Measurements from ENCODE around the gene SRGAP1.

The SRGAP1 gene

GRCh38 chr12:64054079-64054520 lies 209.6 kb downstream of the SRGAP1 start:
- no peak for FAIRE-seq
- no peak for DNase-seq (ENCODE audit: insufficient read length)
- TF ChIP-seq TAF1 (IDR thresholded peaks at IDR 0.05; ENCODE audit: borderline replicate concordance, low read depth, low read length) (no peak), POLR2A (IDR thresholded peaks at IDR 0.05; ENCODE audit: low read depth, low read length) (no peak), POLR2AphosphoS5 (IDR thresholded peaks at IDR 0.05; ENCODE audit: low read depth, low read length) (no peak)

GRCh38 chr12:64056741-64057140 lies 212.2 kb downstream of the SRGAP1 start:
- FAIRE-seq = no peak
- DNase-seq (ENCODE audit: insufficient read length) = no peak
- no peak for TF ChIP-seq POLR2A (IDR thresholded peaks at IDR 0.05; ENCODE audit: low read depth, low read length)
- no peak for TF ChIP-seq TAF1 (IDR thresholded peaks at IDR 0.05; ENCODE audit: borderline replicate concordance, low read depth, low read length)
- no peak for TF ChIP-seq POLR2AphosphoS5 (IDR thresholded peaks at IDR 0.05; ENCODE audit: low read depth, low read length)

DNA sequence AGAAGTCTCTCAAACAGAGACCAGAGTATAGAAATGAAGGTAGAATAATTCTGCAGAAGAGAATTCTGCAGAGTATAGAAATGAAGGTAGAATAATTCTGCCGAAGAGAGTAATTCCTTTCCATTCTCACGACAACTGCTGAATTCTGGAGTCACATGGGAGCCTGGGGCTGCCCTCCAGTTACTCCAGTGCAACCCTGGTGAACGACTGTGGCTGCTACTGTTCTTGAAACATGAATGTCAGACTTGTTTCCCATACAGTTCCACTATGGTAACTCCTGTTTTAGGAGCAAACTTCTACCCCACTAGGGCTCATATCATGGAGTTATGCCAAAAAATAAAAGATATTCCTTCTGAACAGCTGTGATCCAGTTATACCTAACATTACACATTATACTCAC lies 213.2 kb downstream of the SRGAP1 start:
- TF ChIP-seq TAF1 (IDR thresholded peaks at IDR 0.05; ENCODE audit: borderline replicate concordance, low read depth, low read length) (no peak), POLR2AphosphoS5 (IDR thresholded peaks at IDR 0.05; ENCODE audit: low read depth, low read length) (no peak), POLR2A (IDR thresholded peaks at IDR 0.05; ENCODE audit: low read depth, low read length) (no peak)
- no peak for FAIRE-seq
- no peak for DNase-seq (ENCODE audit: insufficient read length)

DNA sequence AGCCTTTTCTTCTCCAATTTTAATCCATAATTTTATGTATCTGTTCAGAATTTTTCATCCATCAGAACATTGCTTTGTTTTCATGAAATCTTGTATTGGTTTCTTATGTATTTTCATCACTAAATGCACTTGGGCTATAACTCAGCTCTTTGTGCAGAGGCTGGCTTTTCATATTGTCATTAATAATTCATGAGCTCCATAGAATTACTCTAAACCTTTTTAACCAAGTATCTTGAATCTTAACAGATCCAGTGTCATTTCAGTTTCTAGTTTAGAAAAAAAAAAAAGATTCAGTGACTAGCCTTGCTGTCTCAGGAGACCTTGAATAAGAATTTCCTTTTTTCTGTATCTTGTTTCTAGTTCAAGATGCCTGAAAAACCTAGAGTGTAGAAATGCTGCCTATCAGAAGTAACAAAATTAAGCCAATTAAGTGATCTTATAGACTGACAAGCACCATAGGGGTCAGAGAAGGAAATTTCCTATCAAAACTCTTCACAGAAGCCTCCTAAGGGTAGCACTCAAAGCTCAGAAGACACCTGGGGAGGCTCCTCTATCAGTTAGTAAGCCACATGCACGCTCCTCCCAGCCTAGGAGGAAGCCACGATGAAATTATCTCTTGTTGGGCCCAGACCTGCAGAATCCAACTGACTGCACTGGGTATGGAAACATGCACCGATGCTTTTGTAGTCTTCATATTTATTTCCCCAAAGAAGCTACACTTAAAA lies 214.2 kb downstream of the SRGAP1 start:
- FAIRE-seq (no peak), DNase-seq (ENCODE audit: insufficient read length) (no peak)
- TF ChIP-seq POLR2AphosphoS5 (IDR thresholded peaks at IDR 0.05; ENCODE audit: low read depth, low read length) (no peak), TAF1 (IDR thresholded peaks at IDR 0.05; ENCODE audit: borderline replicate concordance, low read depth, low read length) (no peak), POLR2A (IDR thresholded peaks at IDR 0.05; ENCODE audit: low read depth, low read length) (no peak)

GRCh38 chr12:64059685-64060084 lies 215.2 kb downstream of the SRGAP1 start:
- FAIRE-seq = no peak
- DNase-seq (ENCODE audit: insufficient read length) = no peak
- no peak for TF ChIP-seq TAF1 (IDR thresholded peaks at IDR 0.05; ENCODE audit: borderline replicate concordance, low read depth, low read length)
- no peak for TF ChIP-seq POLR2A (IDR thresholded peaks at IDR 0.05; ENCODE audit: low read depth, low read length)
- TF ChIP-seq POLR2AphosphoS5 (IDR thresholded peaks at IDR 0.05; ENCODE audit: low read depth, low read length) = no peak

GRCh38 chr12:64061868-64062375 lies 217.4 kb downstream of the SRGAP1 start:
- FAIRE-seq (no peak), DNase-seq (ENCODE audit: insufficient read length) (no peak)
- no peak for TF ChIP-seq TAF1 (IDR thresholded peaks at IDR 0.05; ENCODE audit: borderline replicate concordance, low read depth, low read length)
- no peak for TF ChIP-seq POLR2A (IDR thresholded peaks at IDR 0.05; ENCODE audit: low read depth, low read length)
- no peak for TF ChIP-seq POLR2AphosphoS5 (IDR thresholded peaks at IDR 0.05; ENCODE audit: low read depth, low read length)

DNA sequence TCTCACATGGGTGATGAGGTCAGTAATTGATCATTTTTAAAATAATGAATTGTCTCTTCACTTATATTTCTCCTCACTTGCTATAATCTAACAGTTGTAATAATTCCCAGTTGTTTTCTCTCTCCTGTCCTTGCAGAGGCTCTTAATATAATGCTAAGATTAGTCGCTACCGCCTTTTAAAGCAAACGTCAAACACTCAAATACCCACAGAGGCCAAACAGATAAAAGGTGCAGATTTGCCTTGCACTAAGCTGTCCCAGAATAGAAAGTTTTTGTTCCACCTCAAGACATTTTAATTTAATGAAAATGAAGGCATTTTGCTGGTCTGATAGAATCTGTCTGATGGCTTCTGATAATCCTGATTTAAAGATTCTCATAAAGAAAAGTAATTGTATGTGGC lies 218.6 kb downstream of the SRGAP1 start:
- DNase-seq (ENCODE audit: insufficient read length) = no peak
- no peak for FAIRE-seq
- TF ChIP-seq POLR2AphosphoS5 (IDR thresholded peaks at IDR 0.05; ENCODE audit: low read depth, low read length) (no peak), POLR2A (IDR thresholded peaks at IDR 0.05; ENCODE audit: low read depth, low read length) (no peak), TAF1 (IDR thresholded peaks at IDR 0.05; ENCODE audit: borderline replicate concordance, low read depth, low read length) (no peak)

DNA sequence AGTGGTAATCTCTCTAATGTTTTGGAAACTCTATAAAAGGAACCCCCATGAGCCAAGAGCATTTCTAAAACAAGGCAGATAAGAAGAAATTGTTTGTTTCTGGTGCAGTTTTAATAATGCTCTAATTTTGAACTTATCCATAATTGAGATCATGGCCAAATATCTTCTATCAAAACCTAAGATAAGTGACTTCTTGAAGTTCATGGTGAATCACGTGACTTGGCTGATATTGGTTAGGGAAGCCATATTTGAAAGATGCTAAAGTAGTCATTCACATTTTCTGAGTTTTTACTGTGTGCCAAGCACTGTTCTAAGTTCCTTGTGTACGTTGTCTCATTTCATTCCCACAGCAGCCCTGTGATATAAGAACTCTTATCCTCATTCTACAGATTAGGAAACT lies 219.7 kb downstream of the SRGAP1 start:
- DNase-seq (ENCODE audit: insufficient read length) (no peak), FAIRE-seq (no peak)
- TF ChIP-seq POLR2AphosphoS5 (IDR thresholded peaks at IDR 0.05; ENCODE audit: low read depth, low read length) (no peak), TAF1 (IDR thresholded peaks at IDR 0.05; ENCODE audit: borderline replicate concordance, low read depth, low read length) (no peak), POLR2A (IDR thresholded peaks at IDR 0.05; ENCODE audit: low read depth, low read length) (no peak)

DNA sequence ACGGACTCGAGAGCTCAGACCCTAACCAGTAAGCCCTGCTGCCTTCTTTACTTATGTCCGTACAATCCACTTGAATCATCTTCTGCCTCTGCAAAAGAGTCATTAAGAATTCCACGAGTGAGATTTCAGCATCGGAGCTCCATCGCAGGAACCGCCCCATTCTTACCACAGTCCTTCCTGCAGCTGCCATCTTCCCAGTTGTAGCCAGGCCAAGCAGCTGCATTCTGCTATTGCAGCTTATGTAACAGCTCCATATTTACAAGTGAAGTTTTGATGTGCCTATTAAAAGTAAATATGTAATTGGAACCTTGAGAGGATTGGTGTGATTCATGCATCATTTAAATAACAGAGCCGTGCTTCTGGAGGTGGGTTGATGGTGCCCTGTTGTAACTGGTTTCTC lies 220.2 kb downstream of the SRGAP1 start:
- no peak for FAIRE-seq
- no peak for TF ChIP-seq POLR2A (IDR thresholded peaks at IDR 0.05; ENCODE audit: low read depth, low read length)
- no peak for TF ChIP-seq POLR2AphosphoS5 (IDR thresholded peaks at IDR 0.05; ENCODE audit: low read depth, low read length)
- no peak for TF ChIP-seq TAF1 (IDR thresholded peaks at IDR 0.05; ENCODE audit: borderline replicate concordance, low read depth, low read length)
- no peak for DNase-seq (ENCODE audit: insufficient read length)

GRCh38 chr12:64065881-64066451 lies 221.5 kb downstream of the SRGAP1 start:
- DNase-seq (ENCODE audit: insufficient read length) (no peak), FAIRE-seq (no peak)
- TF ChIP-seq POLR2AphosphoS5 (IDR thresholded peaks at IDR 0.05; ENCODE audit: low read depth, low read length) = no peak

DNA sequence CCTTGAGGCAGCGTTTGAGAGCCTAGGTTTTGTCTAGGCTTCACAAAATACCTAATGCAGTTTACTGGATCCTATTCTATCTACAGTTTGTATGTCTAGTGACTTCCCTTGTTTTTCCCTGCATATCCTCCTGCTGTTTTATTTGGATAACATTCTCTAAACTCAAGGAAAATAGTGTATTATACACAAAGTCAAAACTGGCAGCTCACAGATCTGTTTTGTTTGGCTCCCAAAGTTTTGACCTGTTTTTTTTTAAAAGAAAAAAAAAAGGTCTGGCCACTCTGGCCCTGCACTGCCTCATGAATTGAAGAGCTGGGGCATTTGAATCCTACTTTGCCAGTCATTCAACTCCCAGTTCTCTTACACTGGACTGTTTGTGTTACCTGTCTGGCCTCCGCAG lies 222.3 kb downstream of the SRGAP1 start:
- FAIRE-seq (no peak), DNase-seq (ENCODE audit: insufficient read length) (no peak)
- TF ChIP-seq POLR2AphosphoS5 (IDR thresholded peaks at IDR 0.05; ENCODE audit: low read depth, low read length) (no peak), TAF1 (IDR thresholded peaks at IDR 0.05; ENCODE audit: borderline replicate concordance, low read depth, low read length) (no peak), POLR2A (IDR thresholded peaks at IDR 0.05; ENCODE audit: low read depth, low read length) (no peak)

GRCh38 chr12:64070454-64070853 lies 226.0 kb downstream of the SRGAP1 start:
- FAIRE-seq (no peak), DNase-seq (ENCODE audit: insufficient read length) (no peak)
- TF ChIP-seq POLR2AphosphoS5 (IDR thresholded peaks at IDR 0.05; ENCODE audit: low read depth, low read length) = no peak
- TF ChIP-seq TAF1 (IDR thresholded peaks at IDR 0.05; ENCODE audit: borderline replicate concordance, low read depth, low read length) = no peak
- TF ChIP-seq POLR2A (IDR thresholded peaks at IDR 0.05; ENCODE audit: low read depth, low read length) = no peak
